HepG2 (cell line): Measurements from ENCODE around the gene DDI2. TPM values are rescaled to one million over a fixed set of nuclear protein-coding genes. Genes with fewer than 3 reads are reported as not detected.

Experiments
- ATAC-seq: fragments of 200-7000 bp; cut with Tn5 transposase; 3 replicates; pipeline ENCODE4 v1.9.1; 2020; ENCODE audit warnings: mild to moderate bottlenecking, moderate library complexity
- BruUV-seq: library from RNA; stranded (reverse); fragments of 400-500 nt; replicated peaks from 2 replicates; lab custom pipeline; 2021; lab: Mats Ljungman, UMichigan
- CTCF ChIA-PET: fragments of 300-600 bp; formaldehyde crosslinking; extraction: SDS; loops from one replicate; lab custom pipeline; 2021; ENCODE audit warnings: low total read pairs, inconsistent platforms, low intra/inter-chr PET ratio; lab: Yijun Ruan, JAX
- POLR2A ChIA-PET: fragments of 350-600 bp; sonication (Branson Sonifier 250); formaldehyde crosslinking; loops from one replicate; lab custom pipeline; 2020; ENCODE audit warnings: antibody characterized with exemption, inconsistent platforms; lab: Yijun Ruan, JAX
- DNase-seq: peaks from one replicate; pipeline ENCODE4 v3.0.0-alpha.2; 2015; ENCODE audit warnings: low spot score
- FAIRE-seq: peaks from 3 replicates; lab custom pipeline; 2011; peaks lifted over from hg19 to GRCh38; lab: Jason Lieb, UNC
- H2AFZ ChIP-seq: one replicate; pipeline ENCODE4 v1.6.1; 2011; ENCODE audit warnings: low read length, inconsistent platforms
- H3K27ac ChIP-seq: fragments of 300-600 bp; 3 replicates; pipeline ENCODE4 v1.8.0; 2011; ENCODE audit warnings: mixed run types, mild to moderate bottlenecking, mixed read lengths, low read length, inconsistent platforms; ENCODE audit not compliant: insufficient read depth; ENCODE audit errors: extremely low read length
- H3K27me3 ChIP-seq, 2 experiments: fragments of 200-600 bp in 1 of 2; 2 replicates in 1 of 2; 3 replicates in 1 of 2; pipeline versions ENCODE4 v1.6.0 to v1.8.0; 2011; ENCODE audit warnings: low read length in 2 of 2, mild to moderate bottlenecking in 2 of 2, moderate library complexity in 2 of 2, inconsistent platforms in 1 of 2; ENCODE audit not compliant: insufficient read depth in 2 of 2, control insufficient read depth in 1 of 2
- H3K36me3 ChIP-seq, 2 experiments: fragments of 200-600 bp in 1 of 2; replicated peaks in 1 of 2; 2 replicates in 1 of 2; 3 replicates in 1 of 2; pipeline versions ENCODE4 v1.5.1 to v1.8.0; 2011; ENCODE audit warnings: low read length in 2 of 2, inconsistent platforms in 1 of 2; ENCODE audit not compliant: insufficient read depth in 2 of 2, control insufficient read depth in 1 of 2
- H3K4me1 ChIP-seq: 2 replicates; pipeline ENCODE4 v1.5.1; 2012; ENCODE audit warnings: low read length, inconsistent platforms; ENCODE audit not compliant: insufficient read depth
- H3K4me2 ChIP-seq: 2 replicates; pipeline ENCODE4 v1.6.0; 2011; ENCODE audit warnings: low read depth, low read length, inconsistent platforms
- H3K4me3 ChIP-seq, 3 experiments: fragments of 200-600 bp in 1 of 3; sonication (generic), shearing (Covaris generic) in 1 of 3; replicated peaks in 1 of 3; 2 replicates each; pipeline ENCODE4 v1.5.1; 2011 to 2016; ENCODE audit warnings: low read length in 3 of 3, inconsistent platforms in 2 of 3, low read depth in 2 of 3, mild to moderate bottlenecking in 2 of 3, control low read depth in 1 of 3, mixed read lengths in 1 of 3; ENCODE audit not compliant: insufficient read depth in 1 of 3
- H3K79me2 ChIP-seq: one replicate; pipeline ENCODE4 v1.6.1; 2011; ENCODE audit warnings: low read length, inconsistent platforms; ENCODE audit not compliant: insufficient read depth
- H3K9ac ChIP-seq: 2 replicates; pipeline ENCODE4 v1.6.0; 2011; ENCODE audit warnings: mild to moderate bottlenecking, low read depth, low read length, inconsistent platforms; ENCODE audit not compliant: insufficient read depth
- H3K9me3 ChIP-seq: 2 replicates; pipeline ENCODE4 v1.5.1; 2012; ENCODE audit warnings: mild to moderate bottlenecking, low read length
- H4K20me1 ChIP-seq: 2 replicates; pipeline ENCODE4 v1.6.0; 2011; ENCODE audit warnings: inconsistent platforms, mild to moderate bottlenecking, low read length, moderate library complexity; ENCODE audit not compliant: insufficient read depth
- AKAP8 ChIP-seq: sonication (generic); formaldehyde crosslinking; IDR thresholded peaks from 2 replicates; pipeline ENCODE4 v1.5.1; 2020; ENCODE audit warnings: mild to moderate bottlenecking, missing genetic modification reagents
- ARNTL ChIP-seq: sonication (generic); formaldehyde crosslinking; IDR thresholded peaks from 2 replicates; pipeline ENCODE4 v1.4.0; 2020; ENCODE audit warnings: mild to moderate bottlenecking, missing genetic modification reagents
- FOXJ3 ChIP-seq: sonication (generic); formaldehyde crosslinking; IDR thresholded peaks from 2 replicates; pipeline ENCODE4 v1.4.0; 2020; ENCODE audit warnings: missing genetic modification reagents, mild to moderate bottlenecking, borderline replicate concordance
- IKZF4 ChIP-seq: sonication (generic); formaldehyde crosslinking; IDR thresholded peaks from 2 replicates; pipeline ENCODE4 v1.5.1; 2020; ENCODE audit warnings: borderline replicate concordance, mild to moderate bottlenecking, low read depth, missing genetic modification reagents; ENCODE audit errors: not compliant biosample characterization
- KLF9 ChIP-seq: IDR thresholded peaks from 2 replicates; pipeline ENCODE4 v1.6.1; 2016; ENCODE audit warnings: low read depth
- MTERF4 ChIP-seq: sonication (generic); formaldehyde crosslinking; IDR thresholded peaks from 2 replicates; pipeline ENCODE4 v1.8.0; 2023; ENCODE audit warnings: mild to moderate bottlenecking, missing genetic modification reagents
- NAIF1 ChIP-seq: sonication (generic); formaldehyde crosslinking; IDR thresholded peaks from 2 replicates; pipeline ENCODE4 v1.5.0; 2020; ENCODE audit warnings: mild to moderate bottlenecking, missing genetic modification reagents, borderline replicate concordance
- NFE2 ChIP-seq: sonication (generic); formaldehyde crosslinking; IDR thresholded peaks from 2 replicates; pipeline ENCODE4 v1.4.0; 2020; ENCODE audit warnings: missing genetic modification reagents
- SOX5 ChIP-seq: IDR thresholded peaks from 2 replicates; pipeline ENCODE4 v1.6.1; 2016; ENCODE audit warnings: borderline replicate concordance
- SRSF1 ChIP-seq: fragments of 200-400 bp; formaldehyde crosslinking; optimal IDR thresholded peaks from 2 replicates; pipeline ENCODE3; 2017; ENCODE audit warnings: mild to moderate bottlenecking, low read depth, low read length, moderate library complexity
- ZC3H4 ChIP-seq: sonication (generic); formaldehyde crosslinking; IDR thresholded peaks from 2 replicates; pipeline ENCODE4 v1.4.0; 2020; ENCODE audit warnings: missing genetic modification reagents, borderline replicate concordance
- ZNF567 ChIP-seq: sonication (generic); formaldehyde crosslinking; IDR thresholded peaks from 2 replicates; pipeline ENCODE4 v1.8.1; 2023; ENCODE audit warnings: mild to moderate bottlenecking, missing genetic modification reagents, borderline replicate concordance
- WGBS: methylation state at CpG from one replicate; pipeline ENCODE4 v1.1.6; 2017; ENCODE audit warnings: low lambda C conversion rate; 5-methylcytosine and 5-hydroxymethylcytosine counted together
- in situ Hi-C: cut with HindIII; loops from 2 replicates; pipeline ENCODE4 v1.10.0; 2017; ENCODE audit warnings: low pct_unique_long_range_greater_than_20kb; ENCODE audit not compliant: extremely low pct_ligation_motif_present
- intact Hi-C: fragments of 100-400 bp; cut with micrococcal nuclease; formaldehyde crosslinking; loops from one replicate; pipeline ENCODE4 v1.10.0; 2022; ENCODE audit not compliant: unreplicated experiment
- polyA plus RNA-seq, 8 experiments: library from polyadenylated mRNA; depleted of rRNA in 3 of 8; stranded (reverse) in 7 of 8; unstranded in 1 of 8; fragments of >200 nt; fragmentation: Illumina TruSeq in 4 of 8; extraction: Trizol in 4 of 8; gene quantifications; 2 replicates each; pipeline versions ENCODE4 v1.2.1 to v1.2.3, GENCODE V29; 2011 to 2016; ENCODE audit warnings: low read depth in 4 of 8, missing spikeins in 1 of 8, mixed read lengths in 1 of 8; ENCODE audit not compliant: insufficient read depth in 1 of 8
- total RNA-seq, 5 experiments: library from RNA; depleted of rRNA; stranded (reverse); fragments of >200 nt; fragmentation: Illumina TruSeq; extraction: Trizol; gene quantifications; 2 replicates each; pipeline ENCODE4 v1.2.3, GENCODE V29; 2016; ENCODE audit warnings: low read depth in 1 of 5

Gene DDI2
- total and polyA plus RNA-seq, 2 of the 13 experiments (the other 11 are each of a cell fraction or from before 2014, with no cell fraction given), result 8.5 to 25.7 TPM

- no peak for DNase-seq
- no TSS peak for BruUV-seq
- Histone ChIP-seq H2AFZ (no peak overlapping the region), H3K27ac (no peak overlapping the region), H3K4me3 (no peak overlapping the region), H3K27me3 (no peaks in the 10 kb centered on the region), H3K79me2 (peaks cover 60% of the 10 kb centered on the region), H3K4me1 (peaks cover 41% of the 10 kb centered on the region), H4K20me1 (peaks cover 71% of the 10 kb centered on the region), H3K9me3 (no peaks in the 10 kb centered on the region), H3K9ac (no peak overlapping the region), H3K4me2 (no peak overlapping the region), H3K36me3 (peaks cover 20 to 74% of the 10 kb centered on the region in 2 experiments)
- no peak for ATAC-seq
- TF ChIP-seq ARNTL (CRISPR knock-in tag) (no peak), MTERF4 (CRISPR knock-in tag) (no peak), SRSF1 (no peak), ZC3H4 (CRISPR knock-in tag) (no peak), NAIF1 (CRISPR knock-in tag) (no peak), FOXJ3 (CRISPR knock-in tag) (no peak), NFE2 (CRISPR knock-in tag) (no peak), KLF9 (CRISPR knock-in tag) (no peak), AKAP8 (no peak), SOX5 (no peak), ZNF567 (CRISPR knock-in tag) (no peak), IKZF4 (no peak)
- 91% methylated on average over 1 of the region's 1 CpG for WGBS
- intact Hi-C loops (loop anchor here (5.0 to 10.0 kb wide), 2 partner anchors 46 to 57 kb away; partner anchors contain the start of gene PLEKHM2), in situ Hi-C loops (no loop called here)
- POLR2A ChIA-PET, result no interaction called here
- no peak for FAIRE-seq
- CTCF ChIA-PET, result no interaction called here
These were observed 10.7 kb downstream of the DDI2 start for GRCh38 chr1:15628003-15628402.
